Hepatocyte (in vitro differentiated cells): Measurements from ENCODE around the gene OR51B2. TPM values are rescaled to one million over a fixed set of nuclear protein-coding genes. Genes with fewer than 3 reads are reported as not detected.

Experiments used
- DNase-seq: peaks from one replicate; pipeline ENCODE4 v3.0.0-alpha.2; 2016; ENCODE audit warnings: low spot score
- H2AFZ ChIP-seq: fragments of 200-600 bp; sonication (generic); 2 replicates; pipeline ENCODE4 v1.6.0; 2016; ENCODE audit warnings: antibody characterized with exemption, mild to moderate bottlenecking
- H3K27ac ChIP-seq: fragments of 200-600 bp; sonication (generic); 2 replicates; pipeline ENCODE4 v1.5.1; 2016; ENCODE audit warnings: mild to moderate bottlenecking
- H3K27me3 ChIP-seq: fragments of 200-600 bp; sonication (generic); 2 replicates; pipeline ENCODE4 v1.6.1; 2016
- H3K36me3 ChIP-seq: fragments of 200-600 bp; sonication (generic); replicated peaks from 2 replicates; pipeline ENCODE4 v1.5.1; 2016; ENCODE audit warnings: low read depth; ENCODE audit not compliant: insufficient read depth
- H3K4me1 ChIP-seq: fragments of 200-600 bp; sonication (generic); 2 replicates; pipeline ENCODE4 v1.5.1; 2016; ENCODE audit warnings: mild to moderate bottlenecking, moderate library complexity; ENCODE audit not compliant: insufficient read depth
- H3K4me2 ChIP-seq: fragments of 200-600 bp; sonication (generic); 2 replicates; pipeline ENCODE4 v1.6.0; 2016
- H3K4me3 ChIP-seq: fragments of 200-600 bp; sonication (generic); 2 replicates; pipeline ENCODE4 v1.5.1; 2016; ENCODE audit warnings: mild to moderate bottlenecking
- H3K79me2 ChIP-seq: fragments of 200-600 bp; sonication (generic); 2 replicates; pipeline ENCODE4 v1.6.0; 2017; ENCODE audit warnings: mild to moderate bottlenecking
- H3K9me2 ChIP-seq: fragments of 200-600 bp; sonication (generic); replicated peaks from 2 replicates; pipeline ENCODE4 v1.6.0; 2017; ENCODE audit warnings: mild to moderate bottlenecking; ENCODE audit not compliant: insufficient read depth
- H3K9me3 ChIP-seq: fragments of 200-600 bp; sonication (generic); 2 replicates; pipeline ENCODE4 v1.5.1; 2016; ENCODE audit warnings: low read depth, mild to moderate bottlenecking
- H4K20me1 ChIP-seq: fragments of 200-600 bp; sonication (generic); 2 replicates; pipeline ENCODE4 v1.6.0; 2016; ENCODE audit warnings: mild to moderate bottlenecking; ENCODE audit not compliant: insufficient read depth, poor library complexity, severe bottlenecking
- EZH2 ChIP-seq: fragments of 200-600 bp; sonication (generic); IDR thresholded peaks from 2 replicates; pipeline ENCODE4 v1.6.1; 2016; ENCODE audit warnings: antibody characterized with exemption, mild to moderate bottlenecking, borderline replicate concordance
- EZH2phosphoT487 ChIP-seq: fragments of 200-600 bp; sonication (generic); IDR thresholded peaks from one replicate; pipeline ENCODE4 v1.6.1; 2018; ENCODE audit warnings: antibody characterized with exemption, mild to moderate bottlenecking, low read depth, moderate library complexity; ENCODE audit not compliant: unreplicated experiment, severe bottlenecking
- WGBS: methylation state at CpG from one replicate; pipeline ENCODE4 v1.1.6; 2016; ENCODE audit warnings: low lambda C conversion rate; ENCODE audit errors: missing lambda C conversion rate; 5-methylcytosine and 5-hydroxymethylcytosine counted together
- polyA plus RNA-seq: library from polyadenylated mRNA; unstranded; fragments of >200 nt; fragmentation: Nextera tagmentation; extraction: Ambion mirVana; gene quantifications from 2 replicates; pipeline ENCODE4 v1.2.1, GENCODE V29; 2016
- small RNA-seq: library from RNA; depleted of rRNA; stranded (forward); fragments of <200 nt; gene quantifications from one replicate; pipeline ENCODE3, GENCODE V24; 2014
- total RNA-seq: library from RNA; depleted of rRNA; stranded (reverse); fragments of >200 nt; gene quantifications from 2 replicates; pipeline ENCODE4 v1.2.3, GENCODE V29; 2014
- TF ChIP-seq, protein P1 (sequence below): fragments of 200-600 bp; sonication (generic); IDR thresholded peaks from 2 replicates; pipeline ENCODE4 v1.5.1; 2016; ENCODE audit warnings: antibody characterized with exemption, mild to moderate bottlenecking; ENCODE audit not compliant: poor library complexity

OR51B2 gene
- total and polyA plus RNA-seq, 2 experiments from 2014 or later: not detected

DNA sequence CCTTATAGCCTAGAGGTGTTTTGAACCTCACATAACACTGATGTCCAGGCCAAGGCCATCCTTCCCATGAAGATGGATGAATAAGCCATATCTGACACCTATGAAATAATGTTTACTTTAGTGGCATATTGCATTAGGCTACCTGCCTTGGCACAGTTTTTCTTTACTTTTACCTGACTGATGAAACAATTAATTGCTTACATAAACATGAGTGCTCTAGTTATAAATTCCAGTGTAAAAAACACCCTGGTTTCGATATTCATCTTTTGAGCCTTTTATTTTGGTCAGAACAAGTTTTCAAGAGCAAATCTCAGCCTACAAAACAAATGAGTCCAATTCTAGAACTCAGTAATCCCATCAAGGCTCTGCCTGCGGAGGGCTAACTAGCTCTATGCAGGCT, 47.4 kb downstream of the OR51B2 start:
- Histone ChIP-seq H3K9me3 (no peaks in the 10 kb centered on the region), H3K9me2 (no peaks in the 10 kb centered on the region), H3K4me2 (no peak overlapping the region), H3K27ac (no peak overlapping the region), H3K4me1 (no peaks in the 10 kb centered on the region), H3K36me3 (no peaks in the 10 kb centered on the region), H3K79me2 (no peaks in the 10 kb centered on the region), H3K27me3 (no peaks in the 10 kb centered on the region), H3K4me3 (no peak overlapping the region), H2AFZ (no peak overlapping the region), H4K20me1 (no peaks in the 10 kb centered on the region)
- DNase-seq: no peak
- TF ChIP-seq, protein P1, sequence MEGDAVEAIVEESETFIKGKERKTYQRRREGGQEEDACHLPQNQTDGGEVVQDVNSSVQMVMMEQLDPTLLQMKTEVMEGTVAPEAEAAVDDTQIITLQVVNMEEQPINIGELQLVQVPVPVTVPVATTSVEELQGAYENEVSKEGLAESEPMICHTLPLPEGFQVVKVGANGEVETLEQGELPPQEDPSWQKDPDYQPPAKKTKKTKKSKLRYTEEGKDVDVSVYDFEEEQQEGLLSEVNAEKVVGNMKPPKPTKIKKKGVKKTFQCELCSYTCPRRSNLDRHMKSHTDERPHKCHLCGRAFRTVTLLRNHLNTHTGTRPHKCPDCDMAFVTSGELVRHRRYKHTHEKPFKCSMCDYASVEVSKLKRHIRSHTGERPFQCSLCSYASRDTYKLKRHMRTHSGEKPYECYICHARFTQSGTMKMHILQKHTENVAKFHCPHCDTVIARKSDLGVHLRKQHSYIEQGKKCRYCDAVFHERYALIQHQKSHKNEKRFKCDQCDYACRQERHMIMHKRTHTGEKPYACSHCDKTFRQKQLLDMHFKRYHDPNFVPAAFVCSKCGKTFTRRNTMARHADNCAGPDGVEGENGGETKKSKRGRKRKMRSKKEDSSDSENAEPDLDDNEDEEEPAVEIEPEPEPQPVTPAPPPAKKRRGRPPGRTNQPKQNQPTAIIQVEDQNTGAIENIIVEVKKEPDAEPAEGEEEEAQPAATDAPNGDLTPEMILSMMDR: no peak
- TF ChIP-seq EZH2phosphoT487 (no peak), EZH2 (no peak)
- 89% methylated on average over 2 of the region's 2 CpGs for WGBS

DNA sequence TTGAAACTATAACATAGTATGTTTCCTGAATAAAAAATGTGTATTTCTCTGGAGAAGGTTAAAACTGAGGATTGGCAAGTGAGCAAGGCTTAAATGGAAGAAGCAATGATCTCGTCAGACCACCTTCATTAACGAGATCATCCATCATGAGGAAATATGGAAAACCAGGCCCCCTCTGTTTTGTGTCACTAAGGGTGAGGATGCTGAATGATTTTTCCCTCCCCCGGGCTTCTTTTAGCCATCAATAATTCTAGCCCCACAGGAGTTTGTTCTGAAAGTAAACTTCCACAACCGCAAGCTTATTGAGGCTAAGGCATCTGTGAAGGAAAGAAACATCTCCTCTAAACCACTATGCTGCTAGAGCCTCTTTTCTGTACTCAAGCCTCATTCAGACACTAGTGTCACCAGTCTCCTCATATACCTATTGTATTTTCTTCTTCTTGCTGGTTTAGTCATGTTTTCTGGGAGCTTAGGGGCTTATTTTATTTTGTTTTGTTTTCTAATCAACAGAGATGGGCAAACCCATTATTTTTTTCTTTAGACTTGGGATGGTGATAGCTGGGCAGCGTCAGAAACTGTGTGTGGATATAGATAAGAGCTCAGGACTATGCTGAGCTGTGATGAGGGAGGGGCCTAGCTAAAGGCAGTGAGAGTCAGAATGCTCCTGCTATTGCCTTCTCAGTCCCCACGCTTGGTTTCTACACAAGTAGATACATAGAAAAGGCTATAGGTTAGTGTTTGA, 48.6 kb downstream of the OR51B2 start:
- no peaks in the 10 kb centered on the region for H3K9me3 ChIP-seq
- H2AFZ ChIP-seq: no peak overlapping the region
- H3K36me3 ChIP-seq: no peaks in the 10 kb centered on the region
- no peaks in the 10 kb centered on the region for H4K20me1 ChIP-seq
- DNase-seq: no peak
- no peaks in the 10 kb centered on the region for H3K9me2 ChIP-seq
- H3K4me3 ChIP-seq: no peak overlapping the region
- no peak overlapping the region for H3K4me2 ChIP-seq
- WGBS: 66% methylated on average over 6 of the region's 6 CpGs
- H3K27ac ChIP-seq: no peak overlapping the region
- no peaks in the 10 kb centered on the region for H3K27me3 ChIP-seq
- H3K79me2 ChIP-seq: no peaks in the 10 kb centered on the region
- H3K4me1 ChIP-seq: no peaks in the 10 kb centered on the region
- TF ChIP-seq, protein P1: no peak
- TF ChIP-seq EZH2phosphoT487: no peak
- no peak for TF ChIP-seq EZH2

DNA sequence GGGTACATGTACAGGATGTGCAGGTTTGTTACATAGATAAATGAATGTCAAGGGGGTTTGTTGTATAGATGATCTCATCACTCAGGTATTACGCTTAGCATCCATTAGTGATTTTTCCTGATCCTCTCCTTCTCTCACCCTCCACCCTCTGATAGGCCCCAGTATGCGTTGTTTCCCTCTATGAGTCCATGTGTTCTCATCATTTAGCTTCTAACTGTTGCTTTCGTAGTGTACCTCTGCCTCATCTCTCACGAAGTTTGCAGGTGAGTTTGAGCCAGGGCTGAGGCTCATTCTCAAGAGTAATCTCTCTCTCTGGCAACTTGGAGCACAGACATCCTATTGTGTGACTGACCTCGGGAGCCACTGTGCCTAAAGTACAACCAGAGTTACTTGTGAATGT, 49.7 kb downstream of the OR51B2 start:
- no peak for TF ChIP-seq EZH2phosphoT487
- TF ChIP-seq, protein P1: no peak
- TF ChIP-seq EZH2: no peak
- no peaks in the 10 kb centered on the region for H3K27me3 ChIP-seq
- H3K36me3 ChIP-seq: no peaks in the 10 kb centered on the region
- H3K79me2 ChIP-seq: no peaks in the 10 kb centered on the region
- H4K20me1 ChIP-seq: no peaks in the 10 kb centered on the region
- no peak overlapping the region for H3K27ac ChIP-seq
- H3K4me2 ChIP-seq: no peak overlapping the region
- WGBS: 69% methylated on average over 5 of the region's 5 CpGs
- H3K4me3 ChIP-seq: no peak overlapping the region
- H2AFZ ChIP-seq: no peak overlapping the region
- no peaks in the 10 kb centered on the region for H3K9me2 ChIP-seq
- H3K4me1 ChIP-seq: no peaks in the 10 kb centered on the region
- no peaks in the 10 kb centered on the region for H3K9me3 ChIP-seq
- DNase-seq: no peak

Small RNA genes lying within 50 kb of the gene (small RNA-seq; reads per million reads assigned to genes)
- gene AC104389.3: not detected

Other genes starting within 250 kb of the OR51B2 start
- gene OR52A5, start 185.9 kb downstream of the OR51B2 start, total RNA-seq: not detected in 2 replicates
- not detected in 2 replicates for gene OR52A5, start 185.9 kb downstream of the OR51B2 start, polyA plus RNA-seq
- gene OR52A1, start 169.5 kb downstream of the OR51B2 start, total RNA-seq: not detected in 2 replicates
- not detected in 2 replicates for gene OR52A1, start 169.5 kb downstream of the OR51B2 start, polyA plus RNA-seq
- not detected in 2 replicates for gene OR51V1, start 123.6 kb downstream of the OR51B2 start, total RNA-seq
- not detected in 2 replicates for gene OR51V1, start 123.6 kb downstream of the OR51B2 start, polyA plus RNA-seq
- not detected in 2 replicates for gene HBB, start 97.2 kb downstream of the OR51B2 start, total RNA-seq
- not detected in 2 replicates for gene HBB, start 97.2 kb downstream of the OR51B2 start, polyA plus RNA-seq
- not detected in 2 replicates for gene HBD, start 89.8 kb downstream of the OR51B2 start, total RNA-seq
- gene HBD, start 89.8 kb downstream of the OR51B2 start, polyA plus RNA-seq: not detected in 2 replicates
- gene HBG1, start 74.4 kb downstream of the OR51B2 start, total RNA-seq: not detected in 2 replicates
- not detected in 2 replicates for gene HBG1, start 74.4 kb downstream of the OR51B2 start, polyA plus RNA-seq
- not detected in 2 replicates for gene HBG2, start 69.5 kb downstream of the OR51B2 start, total RNA-seq
- gene HBG2, start 69.5 kb downstream of the OR51B2 start, polyA plus RNA-seq: 0.63 TPM in 1 of 2 replicates, not detected in the other
- gene HBE1, start 54.4 kb downstream of the OR51B2 start, total RNA-seq: 1.1 and 1.6 TPM in 2 replicates
- gene HBE1, start 54.4 kb downstream of the OR51B2 start, polyA plus RNA-seq: 0.25 and 1.5 TPM in 2 replicates
- not detected in 2 replicates for gene OR51B4, start 22.4 kb downstream of the OR51B2 start, total RNA-seq
- 0.17 TPM in 1 of 2 replicates, not detected in the other for gene OR51B4, start 22.4 kb downstream of the OR51B2 start, polyA plus RNA-seq
- gene OR51B5, start 19.2 kb upstream of the OR51B2 start, total RNA-seq: 0.20 TPM in 1 of 2 replicates, not detected in the other
- gene OR51B5, start 19.2 kb upstream of the OR51B2 start, polyA plus RNA-seq: not detected in 2 replicates
- not detected in 2 replicates for gene OR51B6, start 27.2 kb upstream of the OR51B2 start, total RNA-seq
- not detected in 2 replicates for gene OR51B6, start 27.2 kb upstream of the OR51B2 start, polyA plus RNA-seq
- not detected in 2 replicates for gene OR51M1, start 59.5 kb upstream of the OR51B2 start, total RNA-seq
- not detected in 2 replicates for gene OR51M1, start 59.5 kb upstream of the OR51B2 start, polyA plus RNA-seq
- not detected in 2 replicates for gene OR51Q1, start 97.8 kb upstream of the OR51B2 start, total RNA-seq
- not detected in 2 replicates for gene OR51Q1, start 97.8 kb upstream of the OR51B2 start, polyA plus RNA-seq
- not detected in 2 replicates for gene OR51I1, start 117.2 kb upstream of the OR51B2 start, total RNA-seq
- not detected in 2 replicates for gene OR51I1, start 117.2 kb upstream of the OR51B2 start, polyA plus RNA-seq
- not detected in 2 replicates for gene OR51I2, start 125.0 kb upstream of the OR51B2 start, total RNA-seq
- not detected in 2 replicates for gene OR51I2, start 125.0 kb upstream of the OR51B2 start, polyA plus RNA-seq
- gene OR52D1, start 164.4 kb upstream of the OR51B2 start, total RNA-seq: not detected in 2 replicates
- not detected in 2 replicates for gene OR52D1, start 164.4 kb upstream of the OR51B2 start, polyA plus RNA-seq
- 0.50 TPM in 1 of 2 replicates, not detected in the other for gene UBQLN3, start 185.7 kb upstream of the OR51B2 start, total RNA-seq
- not detected in 2 replicates for gene UBQLN3, start 185.7 kb upstream of the OR51B2 start, polyA plus RNA-seq
- gene UBQLNL, start 192.4 kb upstream of the OR51B2 start, total RNA-seq: 0.53 and 0.76 TPM in 2 replicates
- gene UBQLNL, start 192.4 kb upstream of the OR51B2 start, polyA plus RNA-seq: 0.52 TPM in 1 of 2 replicates, not detected in the other
- gene OR52H1, start 224.2 kb upstream of the OR51B2 start, total RNA-seq: 0.28 TPM in 1 of 2 replicates, not detected in the other
- gene OR52H1, start 224.2 kb upstream of the OR51B2 start, polyA plus RNA-seq: not detected in 2 replicates